IMR-90 (cell line): Measurements from ENCODE around the gene INPP5A. TPM values are rescaled to one million over a fixed set of nuclear protein-coding genes. Genes with fewer than 3 reads are reported as not detected.
A peak's percentile ranks its signal among the peaks of the same experiment; 100 is the strongest.

Experiments used
- ATAC-seq: fragments of 200-7000 bp; cut with Tn5 transposase; 2 replicates; pipeline ENCODE4 v1.9.1; 2020; ENCODE audit warnings: low read depth, mild to moderate bottlenecking, moderate library complexity
- BruUV-seq: library from RNA; stranded (reverse); fragments of 400-500 nt; replicated peaks from 2 replicates; lab custom pipeline; 2021; lab: Mats Ljungman, UMichigan
- CTCF ChIA-PET: fragments of 300-600 bp; formaldehyde crosslinking; extraction: SDS; loops from one replicate; lab custom pipeline; 2021; ENCODE audit warnings: antibody characterized with exemption; lab: Yijun Ruan, JAX
- POLR2A ChIA-PET: fragments of 300-600 bp; sonication (Branson Sonifier 250); formaldehyde crosslinking; loops from one replicate; lab custom pipeline; 2022; ENCODE audit warnings: antibody characterized with exemption; ENCODE audit not compliant: unreplicated experiment; lab: Charles Lee
- DNase-seq: peaks from one replicate; pipeline ENCODE4 v3.0.0; 2013
- H2AFZ ChIP-seq: replicated peaks from 2 replicates; pipeline ENCODE3; 2013; ENCODE audit warnings: low read length, mild to moderate bottlenecking; ENCODE audit not compliant: poor library complexity
- H2AK5ac ChIP-seq: 2 replicates; pipeline ENCODE4 v1.6.1; 2013; ENCODE audit warnings: low read depth, low read length, inconsistent platforms
- H2AK9ac ChIP-seq: replicated peaks from 2 replicates; pipeline ENCODE3; 2013; ENCODE audit warnings: mild to moderate bottlenecking, low read depth, low read length, moderate library complexity; ENCODE audit not compliant: poor library complexity
- H2BK120ac ChIP-seq: 2 replicates; pipeline ENCODE4 v1.6.1; 2013; ENCODE audit warnings: low read depth, low read length, inconsistent platforms
- H2BK15ac ChIP-seq: 3 replicates; pipeline ENCODE4 v1.6.1; 2013; ENCODE audit warnings: low read depth, low read length, inconsistent platforms
- H2BK20ac ChIP-seq: 2 replicates; pipeline ENCODE4 v1.6.1; 2013; ENCODE audit warnings: low read depth, mild to moderate bottlenecking, inconsistent platforms, low read length, moderate library complexity
- H2BK5ac ChIP-seq: 2 replicates; pipeline ENCODE4 v1.6.1; 2013; ENCODE audit warnings: mild to moderate bottlenecking, low read depth, low read length, inconsistent platforms; ENCODE audit not compliant: poor library complexity, severe bottlenecking
- H3K14ac ChIP-seq: replicated peaks from 2 replicates; pipeline ENCODE4 v1.6.1; 2013; ENCODE audit warnings: low read depth, low read length, inconsistent platforms
- H3K18ac ChIP-seq: 2 replicates; pipeline ENCODE4 v1.6.1; 2013; ENCODE audit warnings: low read depth, low read length, control low read depth
- H3K23ac ChIP-seq: 2 replicates; pipeline ENCODE4 v1.6.1; 2013; ENCODE audit warnings: low read depth, low read length, inconsistent platforms
- H3K27ac ChIP-seq: 2 replicates; pipeline ENCODE4 v1.5.1; 2013; ENCODE audit warnings: mild to moderate bottlenecking, control low read depth, low read length; ENCODE audit not compliant: insufficient read depth
- H3K27me3 ChIP-seq: 2 replicates; pipeline ENCODE4 v1.6.1; 2013; ENCODE audit warnings: low read length; ENCODE audit not compliant: control insufficient read depth, insufficient read depth
- H3K36me3 ChIP-seq: 2 replicates; pipeline ENCODE4 v1.6.1; 2013; ENCODE audit warnings: low read length, mixed read lengths; ENCODE audit not compliant: control insufficient read depth, insufficient read depth
- H3K4ac ChIP-seq: 2 replicates; pipeline ENCODE4 v1.6.1; 2013; ENCODE audit warnings: low read depth, low read length, inconsistent platforms
- H3K4me1 ChIP-seq: 2 replicates; pipeline ENCODE4 v1.6.1; 2013; ENCODE audit warnings: low read length, mixed read lengths; ENCODE audit not compliant: control insufficient read depth, insufficient read depth
- H3K4me2 ChIP-seq: 2 replicates; pipeline ENCODE4 v1.6.1; 2013; ENCODE audit warnings: low read depth, mild to moderate bottlenecking, control low read depth, low read length, moderate library complexity
- H3K4me3 ChIP-seq: 2 replicates; pipeline ENCODE4 v1.5.1; 2013; ENCODE audit warnings: low read depth, mild to moderate bottlenecking, control low read depth, low read length, moderate library complexity; ENCODE audit not compliant: insufficient read depth
- H3K56ac ChIP-seq: 2 replicates; pipeline ENCODE4 v1.6.1; 2013; ENCODE audit warnings: low read length, inconsistent platforms; ENCODE audit not compliant: insufficient read depth; ENCODE audit errors: extremely low read depth
- H3K79me1 ChIP-seq, 2 experiments: 2 replicates each; pipeline ENCODE4 v1.6.1; 2013; ENCODE audit warnings: low read length in 2 of 2, inconsistent platforms in 1 of 2, low read depth in 1 of 2
- H3K9ac ChIP-seq: 2 replicates; pipeline ENCODE4 v1.6.1; 2013; ENCODE audit warnings: low read depth, low read length, control low read depth
- H3K9me1 ChIP-seq: 2 replicates; pipeline ENCODE4 v1.6.1; 2013; ENCODE audit warnings: low read length, inconsistent platforms; ENCODE audit not compliant: insufficient read depth
- H3K9me3 ChIP-seq: 2 replicates; pipeline ENCODE4 v1.6.1; 2013; ENCODE audit warnings: low read length; ENCODE audit not compliant: control insufficient read depth, insufficient read depth
- H4K20me1 ChIP-seq: 2 replicates; pipeline ENCODE4 v1.6.1; 2013; ENCODE audit warnings: low read length, inconsistent platforms; ENCODE audit not compliant: insufficient read depth
- H4K5ac ChIP-seq: 2 replicates; pipeline ENCODE4 v1.6.1; 2013; ENCODE audit warnings: mild to moderate bottlenecking, low read depth, low read length, control low read depth
- H4K8ac ChIP-seq, 2 experiments: 2 replicates each; pipeline ENCODE4 v1.6.1; 2013; ENCODE audit warnings: low read depth in 2 of 2, low read length in 2 of 2, control low read depth in 1 of 2, inconsistent platforms in 1 of 2
- H4K91ac ChIP-seq: 2 replicates; pipeline ENCODE4 v1.6.1; 2013; ENCODE audit warnings: low read depth, low read length, inconsistent platforms; ENCODE audit not compliant: insufficient read depth
- RAD21 ChIP-seq: IDR thresholded peaks from 2 replicates; pipeline ENCODE4 v1.6.1; 2012; ENCODE audit warnings: low read length, improper control_type of control experiment
- dilution Hi-C: fragments of 300-500 bp; cut with HindIII; formaldehyde crosslinking; loops from one replicate; pipeline ENCODE4 v1.14.3; 2018; ENCODE audit warnings: low sequenced_read_pairs; ENCODE audit not compliant: unreplicated experiment
- in situ Hi-C: fragments of 300-500 bp; cut with MboI; formaldehyde crosslinking; loops from 3 replicates; pipeline ENCODE4 v1.14.3; 2019; ENCODE audit warnings: low sequenced_read_pairs, inconsistent platforms, mixed read lengths
- intact Hi-C: fragments of 100-400 bp; cut with micrococcal nuclease; formaldehyde crosslinking; loops from 2 replicates; pipeline ENCODE4 v1.10.0; 2022
- polyA plus RNA-seq, 3 experiments: library from polyadenylated mRNA; depleted of rRNA; stranded (reverse); fragments of >200 nt; gene quantifications; 2 replicates each; pipeline ENCODE4 v1.2.3, GENCODE V29; 2012; ENCODE audit warnings: low replicate concordance in 1 of 3
- total RNA-seq: library from RNA; depleted of rRNA; stranded (reverse); fragments of >200 nt; gene quantifications from 2 replicates; pipeline ENCODE4 v1.2.3, GENCODE V29; 2012

INPP5A gene
- total and polyA plus RNA-seq, 2 of the 4 experiments (the other 2 are of a cell fraction): 21.4 to 36.7 TPM

GRCh38 chr10:132693676-132694075, 156.1 kb downstream of the INPP5A start:
- no peak overlapping the region for H2AFZ ChIP-seq
- dilution Hi-C loops: no loop called here
- no TSS peak for BruUV-seq
- H2AK5ac ChIP-seq: no peak overlapping the region
- H3K27me3 ChIP-seq: no peaks in the 10 kb centered on the region
- no peak overlapping the region for H4K91ac ChIP-seq
- ATAC-seq (no peak), DNase-seq (peak; percentile 31)
- no peaks in the 10 kb centered on the region for H3K4me1 ChIP-seq
- H3K9ac ChIP-seq: no peak overlapping the region
- no peaks in the 10 kb centered on the region for H3K9me3 ChIP-seq
- no peak overlapping the region for H2BK15ac ChIP-seq
- no peak overlapping the region for H3K18ac ChIP-seq
- in situ Hi-C loops: no loop called here
- no peak overlapping the region for H3K14ac ChIP-seq
- H3K4me3 ChIP-seq: no peak overlapping the region
- peaks cover 15% of the 10 kb centered on the region for H3K36me3 ChIP-seq
- H2BK5ac ChIP-seq: no peak overlapping the region
- H2AK9ac ChIP-seq: no peak overlapping the region
- no peak overlapping the region for H3K27ac ChIP-seq
- H3K56ac ChIP-seq: no peak overlapping the region
- no peak overlapping the region for H2BK20ac ChIP-seq
- H3K79me1 ChIP-seq: peaks cover under 1 to 8% of the 10 kb centered on the region in 2 experiments
- TF ChIP-seq RAD21: no peak
- no peak overlapping the region for H4K5ac ChIP-seq
- POLR2A ChIA-PET: no interaction called here
- peaks cover 4% of the 10 kb centered on the region for H3K9me1 ChIP-seq
- H3K4me2 ChIP-seq: no peak overlapping the region
- H4K8ac ChIP-seq: no peak overlapping the region
- CTCF ChIA-PET: interaction anchor here (1.5 kb wide), 1 partner anchor 10 kb away, joined by 4 read pairs; no protein-coding TSS in a partner anchor
- H3K4ac ChIP-seq: no peak overlapping the region
- peaks cover 3% of the 10 kb centered on the region; the same call in 1 of the 2 replicates for H4K20me1 ChIP-seq
- no peak overlapping the region for H3K23ac ChIP-seq
- intact Hi-C loops: no loop called here
- no peak overlapping the region for H2BK120ac ChIP-seq
